PC-3 (cell line): ENCODE data around the gene RNF182. TPM values are rescaled to one million over a fixed set of nuclear protein-coding genes. Genes with fewer than 3 reads are reported as not detected.

Experiments used
- ATAC-seq: fragments of 200-7000 bp; cut with Tn5 transposase; 2 replicates; pipeline ENCODE4 v1.9.1; 2020; ENCODE audit warnings: mild to moderate bottlenecking, moderate library complexity
- BruUV-seq: library from RNA; stranded (reverse); fragments of 400-500 nt; replicated peaks from 2 replicates; lab custom pipeline; 2021; lab: Mats Ljungman, UMichigan
- CTCF ChIA-PET: fragments of 300-600 bp; sonication (Branson Sonifier 250); formaldehyde crosslinking; loops from one replicate; lab custom pipeline; 2022; ENCODE audit warnings: antibody characterized with exemption; lab: Charles Lee
- POLR2A ChIA-PET: fragments of 300-600 bp; sonication (Branson Sonifier 250); formaldehyde crosslinking; loops from one replicate; lab custom pipeline; 2022; ENCODE audit warnings: antibody characterized with exemption; ENCODE audit not compliant: unreplicated experiment; lab: Charles Lee
- DNase-seq: peaks from one replicate; pipeline ENCODE4 v3.0.0-alpha.2; 2015
- H2AFZ ChIP-seq: fragments of 300-600 bp; sonication (generic); 2 replicates; pipeline ENCODE4 v1.6.0; 2016; ENCODE audit warnings: antibody characterized with exemption, low read length
- H3F3A ChIP-seq: fragments of 300-600 bp; sonication (generic); one replicate; pipeline ENCODE4 v1.6.0; 2017; ENCODE audit warnings: antibody characterized with exemption, low read length, control low read depth, mild to moderate bottlenecking; ENCODE audit not compliant: unreplicated experiment
- H3K27ac ChIP-seq: fragments of 300-600 bp; sonication (generic); 2 replicates; pipeline ENCODE4 v1.5.1; 2016; ENCODE audit warnings: mild to moderate bottlenecking, low read length
- H3K27me3 ChIP-seq: fragments of 300-600 bp; sonication (generic); 2 replicates; pipeline ENCODE4 v1.6.1; 2016; ENCODE audit warnings: low read length, mixed read lengths
- H3K36me3 ChIP-seq: fragments of 300-600 bp; sonication (generic); 2 replicates; pipeline ENCODE4 v1.6.1; 2016; ENCODE audit warnings: low read depth, mixed run types, low read length, mixed read lengths
- H3K4me1 ChIP-seq: fragments of 300-600 bp; sonication (generic); 2 replicates; pipeline ENCODE4 v1.5.1; 2016; ENCODE audit warnings: low read length; ENCODE audit not compliant: insufficient read depth
- H3K4me2 ChIP-seq: fragments of 300-600 bp; sonication (generic); 2 replicates; pipeline ENCODE4 v1.6.0; 2016; ENCODE audit warnings: low read length
- H3K4me3 ChIP-seq: fragments of 300-600 bp; sonication (generic); 2 replicates; pipeline ENCODE4 v1.5.1; 2016; ENCODE audit warnings: mild to moderate bottlenecking, low read length, mixed read lengths
- H3K79me2 ChIP-seq: fragments of 300-600 bp; sonication (generic); 2 replicates; pipeline ENCODE4 v1.6.1; 2017; ENCODE audit warnings: low read length, mixed read lengths
- H3K9ac ChIP-seq: fragments of 300-600 bp; sonication (generic); 2 replicates; pipeline ENCODE4 v1.6.0; 2016; ENCODE audit warnings: mild to moderate bottlenecking, low read length
- H3K9me2 ChIP-seq: fragments of 300-600 bp; sonication (generic); replicated peaks from 2 replicates; pipeline ENCODE4 v1.6.1; 2016; ENCODE audit warnings: mixed run types, low read length, mixed read lengths
- H3K9me3 ChIP-seq: fragments of 300-600 bp; sonication (generic); 2 replicates; pipeline ENCODE4 v1.6.1; 2016; ENCODE audit warnings: low read length, mixed read lengths
- H4K20me1 ChIP-seq: fragments of 300-600 bp; sonication (generic); 2 replicates; pipeline ENCODE4 v1.6.1; 2016; ENCODE audit warnings: low read length, mixed read lengths
- EZH2 ChIP-seq: fragments of 300-600 bp; sonication (generic); IDR thresholded peaks from one replicate; pipeline ENCODE4 v1.6.1; 2017; ENCODE audit warnings: antibody characterized with exemption, mild to moderate bottlenecking, low read length; ENCODE audit not compliant: unreplicated experiment
- EZH2phosphoT487 ChIP-seq: fragments of 300-600 bp; sonication (generic); IDR thresholded peaks from 2 replicates; pipeline ENCODE4 v1.6.1; 2018; ENCODE audit warnings: mild to moderate bottlenecking, antibody characterized with exemption, low read length, borderline replicate concordance
- intact Hi-C: fragments of 100-400 bp; cut with micrococcal nuclease; formaldehyde crosslinking; loops from 2 replicates; pipeline ENCODE4 v1.9.0; 2023
- total RNA-seq: library from RNA; depleted of rRNA; stranded (reverse); fragments of >200 nt; gene quantifications from 2 replicates; pipeline ENCODE4 v1.2.3, GENCODE V29; 2014
- TF ChIP-seq, protein P1 (sequence below): fragments of 300-600 bp; sonication (generic); conservative IDR thresholded peaks from 2 replicates; pipeline ENCODE4 v1.5.1; 2017; ENCODE audit warnings: antibody characterized with exemption, low read depth, mild to moderate bottlenecking, low read length

Gene RNF182
- total RNA-seq, 1 experiment from 2014 or later = 24.7 TPM

DNA sequence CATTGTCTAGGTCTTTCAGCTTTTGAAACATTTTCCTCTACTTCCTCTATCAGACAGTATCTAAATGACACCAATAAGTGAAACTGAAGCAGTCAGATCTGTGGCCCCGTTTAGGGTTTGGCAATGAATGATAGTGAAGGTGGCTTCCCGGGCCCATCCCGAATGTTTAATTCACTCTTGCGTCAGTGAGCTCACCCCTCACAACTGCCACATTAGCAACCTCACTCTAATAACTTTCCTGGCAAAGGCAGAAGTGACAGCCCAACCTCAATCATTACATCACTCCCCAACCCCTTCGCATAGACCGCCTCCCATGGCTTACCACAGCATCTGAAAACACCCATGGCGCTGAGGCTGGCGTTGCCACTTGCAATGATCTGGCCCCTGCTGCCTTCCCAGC is 100.4 kb downstream of the RNF182 start:
- TF ChIP-seq, protein P1, sequence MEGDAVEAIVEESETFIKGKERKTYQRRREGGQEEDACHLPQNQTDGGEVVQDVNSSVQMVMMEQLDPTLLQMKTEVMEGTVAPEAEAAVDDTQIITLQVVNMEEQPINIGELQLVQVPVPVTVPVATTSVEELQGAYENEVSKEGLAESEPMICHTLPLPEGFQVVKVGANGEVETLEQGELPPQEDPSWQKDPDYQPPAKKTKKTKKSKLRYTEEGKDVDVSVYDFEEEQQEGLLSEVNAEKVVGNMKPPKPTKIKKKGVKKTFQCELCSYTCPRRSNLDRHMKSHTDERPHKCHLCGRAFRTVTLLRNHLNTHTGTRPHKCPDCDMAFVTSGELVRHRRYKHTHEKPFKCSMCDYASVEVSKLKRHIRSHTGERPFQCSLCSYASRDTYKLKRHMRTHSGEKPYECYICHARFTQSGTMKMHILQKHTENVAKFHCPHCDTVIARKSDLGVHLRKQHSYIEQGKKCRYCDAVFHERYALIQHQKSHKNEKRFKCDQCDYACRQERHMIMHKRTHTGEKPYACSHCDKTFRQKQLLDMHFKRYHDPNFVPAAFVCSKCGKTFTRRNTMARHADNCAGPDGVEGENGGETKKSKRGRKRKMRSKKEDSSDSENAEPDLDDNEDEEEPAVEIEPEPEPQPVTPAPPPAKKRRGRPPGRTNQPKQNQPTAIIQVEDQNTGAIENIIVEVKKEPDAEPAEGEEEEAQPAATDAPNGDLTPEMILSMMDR = no peak
- TF ChIP-seq EZH2 (no peak), EZH2phosphoT487 (no peak)
- H3K4me3 ChIP-seq = no peak overlapping the region
- no TSS peak for BruUV-seq
- no peaks in the 10 kb centered on the region for H3F3A ChIP-seq
- ChIA-PET CTCF (no interaction called here), POLR2A (no interaction called here)
- no peak overlapping the region for H3K27ac ChIP-seq
- H3K9me2 ChIP-seq = no peaks in the 10 kb centered on the region
- H3K4me1 ChIP-seq = peaks cover 12% of the 10 kb centered on the region
- DNase-seq (no peak), ATAC-seq (no peak)
- intact Hi-C loops = no loop called here
- H3K9ac ChIP-seq = no peak overlapping the region
- H4K20me1 ChIP-seq = no peaks in the 10 kb centered on the region
- no peaks in the 10 kb centered on the region for H3K79me2 ChIP-seq
- H3K4me2 ChIP-seq = no peak overlapping the region
- H2AFZ ChIP-seq = no peak overlapping the region
- no peaks in the 10 kb centered on the region for H3K9me3 ChIP-seq
- H3K27me3 ChIP-seq = no peaks in the 10 kb centered on the region
- no peaks in the 10 kb centered on the region for H3K36me3 ChIP-seq

DNA sequence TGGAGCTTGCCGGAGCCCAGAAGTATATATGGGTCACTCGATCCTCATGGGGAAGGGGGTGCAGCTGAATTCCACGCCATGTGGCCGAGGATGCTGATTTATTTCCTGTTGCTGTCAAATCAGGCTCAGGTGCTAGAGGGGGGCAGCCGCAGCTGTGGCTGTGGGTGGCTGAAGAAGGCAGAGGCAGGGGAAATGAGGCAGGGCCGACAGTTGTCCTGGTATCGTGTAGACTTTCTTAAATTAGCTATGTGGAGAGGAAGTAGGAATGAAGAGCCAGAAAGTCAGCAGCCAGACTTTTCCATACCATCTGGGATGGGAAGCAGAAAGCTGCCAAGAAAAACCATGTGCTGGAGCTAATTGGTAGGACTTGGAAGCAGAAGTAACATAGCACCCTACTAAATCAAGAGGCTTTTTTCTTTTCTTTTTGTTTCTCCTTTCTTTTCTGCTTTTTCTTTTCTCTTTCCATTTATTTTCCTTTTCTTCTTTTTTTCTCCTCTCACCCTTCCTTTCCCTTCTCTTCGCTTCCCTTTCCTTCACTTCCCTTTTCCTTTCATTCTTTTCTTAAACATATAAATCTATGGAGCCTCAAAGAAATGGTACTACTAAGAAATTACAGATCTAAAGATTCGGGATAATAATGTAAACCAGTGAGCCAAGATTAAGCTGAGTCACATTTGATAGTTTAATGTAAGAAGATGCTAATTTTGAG is 102.2 kb downstream of the RNF182 start:
- H3K4me3 ChIP-seq = no peak overlapping the region
- no peak overlapping the region for H3K4me2 ChIP-seq
- no peak overlapping the region for H2AFZ ChIP-seq
- H3K9me3 ChIP-seq = no peaks in the 10 kb centered on the region
- ChIA-PET CTCF (no interaction called here), POLR2A (no interaction called here)
- H3K79me2 ChIP-seq = no peaks in the 10 kb centered on the region
- H3K27me3 ChIP-seq = no peaks in the 10 kb centered on the region
- H3K9ac ChIP-seq = no peak overlapping the region
- intact Hi-C loops = no loop called here
- H3K36me3 ChIP-seq = no peaks in the 10 kb centered on the region
- no peak overlapping the region for H3K27ac ChIP-seq
- no peaks in the 10 kb centered on the region for H3K9me2 ChIP-seq
- peaks cover 12% of the 10 kb centered on the region for H3K4me1 ChIP-seq
- no peak for DNase-seq
- no peaks in the 10 kb centered on the region for H3F3A ChIP-seq
- TF ChIP-seq, protein P1 = no peak
- no peak for TF ChIP-seq EZH2phosphoT487
- TF ChIP-seq EZH2 = no peak
- ATAC-seq = no peak
- BruUV-seq = no TSS peak
- no peaks in the 10 kb centered on the region for H4K20me1 ChIP-seq

DNA sequence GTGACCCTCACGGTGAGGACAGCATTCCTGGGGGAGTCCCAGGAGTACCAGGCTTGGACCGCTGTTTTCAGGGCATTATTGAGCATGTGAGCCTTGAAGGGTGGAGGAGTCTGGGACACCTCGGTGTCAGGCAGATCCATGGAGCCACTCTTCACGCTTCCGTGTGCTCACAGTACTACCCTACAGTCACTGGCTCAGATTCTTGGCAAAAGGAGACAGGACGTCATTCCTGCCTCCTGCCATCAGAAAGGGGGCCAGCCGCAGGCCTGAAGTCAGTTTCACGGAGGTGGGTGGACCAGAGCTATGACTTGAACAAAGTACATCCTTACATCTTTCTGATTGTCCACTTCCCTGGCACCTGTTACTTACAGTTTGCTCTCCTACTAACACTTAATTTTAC is 103.9 kb downstream of the RNF182 start:
- ATAC-seq (no peak), DNase-seq (no peak)
- CTCF ChIA-PET = no interaction called here
- POLR2A ChIA-PET = no interaction called here
- Histone ChIP-seq H3K27ac (no peak overlapping the region), H3K4me1 (peaks cover 11% of the 10 kb centered on the region), H2AFZ (no peak overlapping the region), H3K9me3 (no peaks in the 10 kb centered on the region), H3K4me2 (no peak overlapping the region), H3F3A (no peaks in the 10 kb centered on the region), H3K36me3 (no peaks in the 10 kb centered on the region), H3K79me2 (no peaks in the 10 kb centered on the region), H3K9ac (no peak overlapping the region), H3K27me3 (no peaks in the 10 kb centered on the region), H4K20me1 (no peaks in the 10 kb centered on the region), H3K4me3 (no peak overlapping the region), H3K9me2 (no peaks in the 10 kb centered on the region)
- BruUV-seq = no TSS peak
- intact Hi-C loops = no loop called here
- TF ChIP-seq, protein P1 = no peak
